T-helper 17 cell (primary cell): ENCODE data around the gene POU2F1. TPM values are rescaled to one million over a fixed set of nuclear protein-coding genes. Genes with fewer than 3 reads are reported as not detected.

ENCODE experiments used
- ATAC-seq: fragments of 150-1000 bp; cut with Tn5 transposase; 2 replicates; pipeline ENCODE4 v1.10.0; 2021; ENCODE audit warnings: mild to moderate bottlenecking, moderate library complexity
- DNase-seq, 3 donors: peaks; one replicate each; pipeline versions ENCODE4 v3.0.0 to v3.0.0-alpha.2; 2020 to 2021
- H3K9me3 ChIP-seq: one replicate; pipeline ENCODE4 v1.7.0; 2013; ENCODE audit warnings: low read length, mild to moderate bottlenecking; ENCODE audit not compliant: control insufficient read depth, poor library complexity, severe bottlenecking
- H3K27ac Mint-ChIP-seq: one replicate; pipeline ENCODE4 v1.8.0; 2022; ENCODE audit warnings: mild to moderate bottlenecking, moderate library complexity, mixed read lengths
- H3K27me3 Mint-ChIP-seq: one replicate; pipeline ENCODE4 v1.8.0; 2022; ENCODE audit warnings: mixed read lengths
- H3K36me3 Mint-ChIP-seq: one replicate; pipeline ENCODE4 v1.8.0; 2022; ENCODE audit warnings: low read depth, mixed read lengths
- H3K4me1 Mint-ChIP-seq: one replicate; pipeline ENCODE4 v1.8.0; 2022; ENCODE audit warnings: mild to moderate bottlenecking, mixed read lengths
- H3K4me3 Mint-ChIP-seq: one replicate; pipeline ENCODE4 v1.8.0; 2022; ENCODE audit warnings: mild to moderate bottlenecking, moderate library complexity, mixed read lengths
- total RNA-seq, 4 donors: library from RNA in 2 of 4; stranded (reverse) in 2 of 4; gene quantifications; one replicate each; pipeline ENCODE4 v1.2.3 and lab custom pipeline; 2022 to 2026

POU2F1 gene
- total RNA-seq, 2 donors from 2014 or later, result 28.7 to 31.2 TPM

DNA sequence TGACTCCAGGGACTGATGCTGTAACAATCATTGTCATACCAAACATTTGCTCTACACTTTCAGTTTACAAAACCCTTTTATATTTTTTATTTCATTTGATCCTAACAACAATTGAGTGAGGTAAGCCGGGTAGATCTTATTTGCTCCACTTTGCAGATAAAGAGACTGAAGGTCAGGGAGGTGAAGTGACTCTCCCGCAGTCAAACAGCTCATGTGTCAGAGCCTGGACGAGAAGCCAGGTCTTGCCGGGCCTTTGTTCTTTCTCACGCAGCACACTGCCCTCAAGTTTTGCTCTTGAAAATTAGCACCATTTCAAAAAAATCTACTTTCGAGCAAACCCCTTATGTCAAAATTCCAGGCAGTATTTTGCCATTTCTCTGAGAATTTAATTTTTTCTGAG is 232.4 kb downstream of the POU2F1 start:
- no peak for ATAC-seq
- peak overlapping the region; percentile 97 for H3K27ac Mint-ChIP-seq
- peaks cover 50% of the 10 kb centered on the region for H3K4me1 Mint-ChIP-seq

DNA sequence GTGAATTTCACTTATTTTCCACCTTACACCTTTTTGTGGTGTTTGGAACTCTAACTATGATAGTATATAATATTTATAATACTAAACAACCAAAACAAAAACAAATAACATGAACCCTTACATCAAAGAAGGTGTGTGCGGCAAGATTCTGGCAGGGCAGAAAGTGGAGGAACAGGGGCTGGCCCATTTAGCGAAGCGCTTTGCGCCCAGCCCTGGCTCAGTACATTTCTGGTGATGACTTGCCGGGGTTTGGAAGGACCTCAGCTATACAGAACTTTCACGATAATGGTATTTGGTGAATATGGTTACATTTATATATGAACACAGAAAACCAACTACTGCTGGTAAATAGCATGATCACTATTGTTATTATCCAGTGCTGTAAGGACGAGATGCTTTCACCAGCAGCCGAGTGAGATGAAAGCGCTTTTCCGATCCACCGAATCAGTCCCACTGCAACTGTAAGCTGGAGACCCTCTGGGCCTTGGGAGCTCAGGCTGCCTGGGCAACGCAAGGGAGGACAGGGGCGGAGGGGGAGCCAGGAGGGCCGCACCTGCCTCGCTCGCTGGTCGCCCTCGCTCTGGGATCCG is 233.7 kb downstream of the POU2F1 start:
- H3K36me3 Mint-ChIP-seq, result peaks cover 2% of the 10 kb centered on the region
- H3K4me3 Mint-ChIP-seq, result peak overlapping the region; percentile 91
- peak; percentile 6 for ATAC-seq
- no peak for DNase-seq
- no peaks in the 10 kb centered on the region for H3K27me3 Mint-ChIP-seq
- no peaks in the 10 kb centered on the region for H3K9me3 ChIP-seq
- peak overlapping the region; percentile 97 for H3K27ac Mint-ChIP-seq
- H3K4me1 Mint-ChIP-seq, result peaks cover 46% of the 10 kb centered on the region

More for the DNA sequence above, 232.4 kb downstream of the POU2F1 start:
- DNase-seq, result no peak
- Mint-ChIP-seq H3K4me3 (peak overlapping the region; percentile 28), H3K27me3 (no peaks in the 10 kb centered on the region), H3K36me3 (peaks cover 2% of the 10 kb centered on the region)
- no peaks in the 10 kb centered on the region for H3K9me3 ChIP-seq

DNA sequence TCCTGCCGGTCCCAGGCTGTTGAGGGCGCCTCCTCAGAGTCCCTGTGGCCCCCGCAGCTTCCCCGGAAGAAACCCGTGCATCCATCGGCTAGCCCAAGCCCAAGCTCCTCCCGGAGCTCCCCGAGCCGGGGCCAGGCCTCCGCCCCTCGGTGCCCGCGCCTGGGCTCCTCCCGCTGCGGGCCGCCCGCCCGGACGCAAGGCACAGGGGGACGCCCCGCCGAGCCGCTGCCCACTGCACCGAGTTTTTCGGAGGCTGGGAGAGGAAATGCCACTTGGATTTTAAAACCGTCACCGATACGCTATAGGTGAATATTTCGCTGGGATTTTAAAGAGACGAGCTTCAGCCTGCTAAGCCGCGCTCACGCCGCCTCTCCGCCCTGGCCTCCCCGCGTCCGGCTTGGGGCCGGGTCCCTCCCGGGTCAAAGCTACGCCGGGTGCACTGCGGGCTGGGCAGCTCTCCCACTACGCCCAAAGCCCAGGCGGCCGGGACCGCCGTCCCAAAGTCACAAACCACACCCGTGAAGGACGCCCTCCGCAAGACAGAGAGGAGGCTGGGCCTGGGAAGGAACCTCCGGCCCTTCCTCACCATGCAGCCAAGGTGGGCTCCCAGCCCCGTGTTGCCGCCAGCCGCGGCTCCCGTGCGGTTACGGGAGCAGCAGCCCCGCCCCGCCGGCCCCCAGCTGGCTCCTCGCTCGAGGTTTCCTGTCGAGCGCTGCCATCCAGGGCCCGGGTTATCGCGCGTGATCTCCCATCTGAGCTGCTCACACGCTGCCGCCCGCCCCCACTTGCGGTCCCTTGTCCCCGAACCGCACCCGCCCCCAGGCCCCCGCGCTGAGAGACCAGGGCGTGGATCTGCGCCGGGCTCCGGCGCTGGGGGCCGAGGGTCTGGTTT is 234.5 kb downstream of the POU2F1 start:
- H3K9me3 ChIP-seq, result no peaks in the 10 kb centered on the region
- ATAC-seq (peak; percentile 77), DNase-seq (peak; percentile 72 to 83 (median 80))
- peaks cover 48% of the 10 kb centered on the region for H3K4me1 Mint-ChIP-seq
- no peaks in the 10 kb centered on the region for H3K27me3 Mint-ChIP-seq
- H3K36me3 Mint-ChIP-seq, result peaks cover 2% of the 10 kb centered on the region
- H3K4me3 Mint-ChIP-seq, result peak overlapping the region; percentile 91
- H3K27ac Mint-ChIP-seq, result peak overlapping the region; percentile 97

DNA sequence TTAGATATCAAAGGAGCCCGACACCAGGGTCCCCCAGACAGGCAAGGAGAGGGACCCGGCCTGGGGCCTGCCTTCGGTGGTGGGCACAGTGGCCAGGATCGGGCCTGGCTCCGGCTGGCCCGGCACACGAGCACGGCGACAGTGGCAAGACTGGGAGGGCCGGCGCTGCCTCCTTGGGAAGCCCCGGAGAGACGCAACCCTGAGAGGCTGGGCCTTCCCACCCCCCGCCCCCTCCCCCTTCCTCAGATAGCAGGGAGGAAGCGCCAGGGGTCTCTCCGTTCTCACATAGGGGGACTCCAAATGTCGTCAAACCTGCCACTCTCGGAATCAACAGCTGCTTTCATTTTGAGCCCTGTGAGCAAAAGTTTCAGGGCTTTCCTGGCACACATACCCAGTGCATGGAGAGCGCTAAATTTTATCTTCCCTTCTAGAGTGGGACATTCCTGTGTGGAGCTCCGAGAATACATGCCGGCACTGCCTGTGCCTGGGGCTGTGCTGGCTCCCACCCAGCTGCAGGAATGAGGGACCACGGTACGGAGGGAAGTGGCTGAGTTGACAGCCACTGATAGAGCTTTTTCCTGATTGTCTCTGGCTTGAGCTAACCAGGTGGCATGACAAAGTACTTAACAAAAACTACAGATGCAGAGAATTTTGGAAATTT is 235.2 kb downstream of the POU2F1 start:
- H3K4me3 Mint-ChIP-seq, result peak overlapping the region; percentile 91
- DNase-seq (peak in 2 of 3 donors; percentile 51 to 63), ATAC-seq (peak; percentile 54)
- peaks cover under 1% of the 10 kb centered on the region for H3K36me3 Mint-ChIP-seq
- peak overlapping the region; percentile 97 for H3K27ac Mint-ChIP-seq
- H3K9me3 ChIP-seq, result no peaks in the 10 kb centered on the region
- peaks cover 42% of the 10 kb centered on the region for H3K4me1 Mint-ChIP-seq
- no peaks in the 10 kb centered on the region for H3K27me3 Mint-ChIP-seq

DNA sequence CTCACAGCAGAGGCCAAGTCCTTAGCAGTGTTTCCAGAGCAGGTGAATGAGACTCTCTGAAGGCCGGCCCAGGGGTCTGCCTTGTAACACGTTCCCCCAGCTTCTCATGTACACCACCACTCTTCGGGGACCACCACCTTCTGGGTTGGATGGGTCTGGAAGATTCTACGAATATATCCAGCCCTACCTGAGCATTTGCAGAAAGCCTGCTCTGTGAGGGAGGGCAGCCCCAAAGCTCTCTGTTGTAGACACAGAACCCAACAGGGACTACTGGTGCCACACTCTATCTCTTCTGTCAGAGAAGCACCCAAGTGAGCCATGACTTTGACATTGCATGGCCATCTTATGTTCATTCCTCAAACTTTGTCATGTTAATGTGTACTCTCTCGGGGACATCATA is 235.8 kb downstream of the POU2F1 start:
- no peaks in the 10 kb centered on the region for H3K27me3 Mint-ChIP-seq
- no peaks in the 10 kb centered on the region for H3K9me3 ChIP-seq
- H3K27ac Mint-ChIP-seq, result peak overlapping the region; percentile 97
- H3K4me1 Mint-ChIP-seq, result peaks cover 40% of the 10 kb centered on the region
- no peaks in the 10 kb centered on the region for H3K36me3 Mint-ChIP-seq
- ATAC-seq (no peak), DNase-seq (no peak)
- peak overlapping the region; percentile 91 for H3K4me3 Mint-ChIP-seq

DNA sequence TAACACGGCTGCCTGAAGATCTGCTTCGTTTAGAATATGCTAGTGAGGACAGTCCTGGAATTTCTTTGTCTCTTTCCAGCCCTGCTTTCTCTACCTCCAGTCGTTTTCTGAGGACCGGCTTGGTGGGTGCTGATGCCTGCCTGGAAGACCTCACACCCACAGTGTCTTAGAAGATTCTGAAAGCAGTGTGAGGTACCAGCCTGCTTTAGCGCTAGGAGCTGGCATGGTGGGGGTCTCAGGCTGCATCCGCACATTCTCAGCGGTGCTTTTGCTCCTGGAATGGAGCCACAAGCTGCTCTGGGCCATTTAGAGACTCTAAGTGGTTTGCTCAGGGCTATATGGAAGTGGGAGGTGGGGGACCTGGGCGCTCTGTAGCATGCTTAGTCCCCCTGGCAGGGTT is 236.2 kb downstream of the POU2F1 start:
- Mint-ChIP-seq H3K27ac (peak overlapping the region; percentile 97), H3K36me3 (no peaks in the 10 kb centered on the region), H3K4me1 (peaks cover 40% of the 10 kb centered on the region), H3K27me3 (no peaks in the 10 kb centered on the region), H3K4me3 (peak overlapping the region; percentile 91)
- no peaks in the 10 kb centered on the region for H3K9me3 ChIP-seq
- ATAC-seq (no peak), DNase-seq (no peak)

DNA sequence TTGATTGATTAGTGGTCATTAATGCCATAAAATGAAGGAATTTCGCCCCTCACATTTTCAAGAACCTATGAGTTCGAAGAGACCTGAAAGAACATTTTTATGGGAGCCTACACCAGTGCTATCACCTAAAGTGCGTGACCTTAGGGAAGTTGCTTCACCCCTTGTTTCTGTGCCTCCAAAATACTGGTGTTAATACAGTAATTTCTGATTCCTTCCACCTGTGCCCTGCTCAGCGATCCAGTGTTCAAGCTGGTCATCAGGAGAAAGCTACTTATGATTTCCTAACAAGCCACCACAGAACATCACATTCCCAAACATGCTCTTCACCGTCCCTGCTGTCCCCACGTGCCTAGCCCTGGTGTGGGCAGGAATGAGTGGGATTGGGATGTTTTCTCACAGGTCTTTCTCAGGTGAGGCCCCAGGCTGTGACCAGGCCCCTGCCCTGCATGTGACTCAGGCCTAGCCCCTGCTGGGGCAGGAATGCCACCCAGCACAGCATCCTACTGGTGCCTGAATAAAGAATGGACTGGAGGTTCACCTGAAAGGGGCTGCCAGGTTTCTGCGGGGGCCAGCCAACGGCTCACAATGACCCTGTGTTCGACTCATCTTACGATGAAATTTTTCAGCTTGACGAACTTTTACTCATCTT is 237.4 kb downstream of the POU2F1 start:
- no peaks in the 10 kb centered on the region for H3K9me3 ChIP-seq
- ATAC-seq (no peak), DNase-seq (no peak)
- H3K36me3 Mint-ChIP-seq, result no peaks in the 10 kb centered on the region
- peaks cover 37% of the 10 kb centered on the region for H3K4me1 Mint-ChIP-seq
- H3K27ac Mint-ChIP-seq, result peak overlapping the region; percentile 97
- no peaks in the 10 kb centered on the region for H3K27me3 Mint-ChIP-seq
- peak overlapping the region; percentile 46 for H3K4me3 Mint-ChIP-seq

DNA sequence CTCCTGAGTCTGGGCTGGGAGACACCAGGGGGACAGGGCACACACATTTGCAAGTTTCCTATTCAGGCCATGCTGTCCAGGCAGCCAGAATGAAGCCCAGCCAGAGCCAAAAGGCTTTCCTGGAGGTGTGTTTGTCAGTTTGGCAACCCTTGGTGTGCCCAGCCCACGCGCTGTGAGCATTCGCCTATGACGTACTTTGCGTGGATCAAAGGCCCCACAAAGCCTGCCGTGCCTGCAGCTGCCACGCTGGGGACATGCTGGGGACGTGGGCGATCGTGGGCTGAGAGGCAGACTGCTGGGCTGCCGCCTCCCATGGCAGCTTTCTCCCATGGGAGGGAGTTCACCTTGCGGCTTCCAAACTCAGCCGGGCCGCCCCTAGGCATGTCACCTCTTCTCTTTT is 240.2 kb downstream of the POU2F1 start:
- no peaks in the 10 kb centered on the region for H3K9me3 ChIP-seq
- Mint-ChIP-seq H3K27ac (peak overlapping the region; percentile 97), H3K36me3 (no peaks in the 10 kb centered on the region), H3K27me3 (no peaks in the 10 kb centered on the region), H3K4me1 (peaks cover 48% of the 10 kb centered on the region), H3K4me3 (no peak overlapping the region)
- peak; percentile 67 for ATAC-seq
- peak in 1 of 3 donors; percentile 37 for DNase-seq

DNA sequence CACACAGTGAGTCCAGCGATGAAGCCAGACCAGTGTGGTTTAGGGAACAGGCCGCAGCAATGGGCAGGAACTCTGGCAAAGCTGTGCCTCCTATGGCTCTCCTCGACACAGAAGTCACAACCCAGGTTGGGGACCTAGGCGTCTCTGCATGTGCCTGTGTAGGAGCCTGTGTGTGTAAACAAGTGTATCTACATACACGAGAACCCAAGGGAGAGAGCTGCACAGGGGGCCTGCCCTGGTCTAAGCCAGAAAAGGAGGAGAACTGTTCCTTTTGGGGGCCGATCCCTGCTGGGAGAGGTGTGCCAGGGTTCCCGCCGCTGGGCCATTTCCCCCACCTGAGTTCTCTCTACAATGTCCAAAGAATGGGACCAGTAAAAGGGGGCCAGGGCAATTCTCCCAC is 241.7 kb downstream of the POU2F1 start:
- Mint-ChIP-seq H3K27me3 (no peaks in the 10 kb centered on the region), H3K4me1 (peaks cover 38% of the 10 kb centered on the region), H3K27ac (peak overlapping the region; percentile 97), H3K36me3 (no peaks in the 10 kb centered on the region), H3K4me3 (peak overlapping the region; percentile 55)
- no peaks in the 10 kb centered on the region for H3K9me3 ChIP-seq
- DNase-seq (no peak), ATAC-seq (no peak)

DNA sequence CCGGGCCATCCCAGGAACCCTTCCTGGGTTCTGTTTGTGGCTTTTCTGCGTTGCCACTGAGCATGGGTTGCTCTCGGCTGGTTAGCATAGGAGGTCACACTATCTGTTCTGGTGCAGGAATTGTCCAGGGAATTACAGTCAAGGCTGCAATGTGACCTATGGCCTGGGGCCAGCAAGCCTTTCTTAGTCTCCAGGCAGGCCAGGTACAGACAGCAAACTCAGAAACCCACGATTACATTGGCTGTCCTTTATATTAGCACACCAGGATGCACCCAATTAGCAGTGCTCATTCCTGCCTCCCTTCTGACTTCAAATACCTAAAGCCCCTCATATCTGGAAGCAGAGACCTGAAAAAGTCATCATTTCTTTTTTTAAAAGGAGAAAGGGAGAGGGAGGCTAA is 242.4 kb downstream of the POU2F1 start:
- peak overlapping the region; percentile 55 for H3K4me3 Mint-ChIP-seq
- ATAC-seq, result no peak
- peak overlapping the region; percentile 97 for H3K27ac Mint-ChIP-seq
- DNase-seq, result no peak
- no peaks in the 10 kb centered on the region for H3K27me3 Mint-ChIP-seq
- H3K4me1 Mint-ChIP-seq, result peaks cover 39% of the 10 kb centered on the region
- no peaks in the 10 kb centered on the region for H3K9me3 ChIP-seq
- H3K36me3 Mint-ChIP-seq, result no peaks in the 10 kb centered on the region

DNA sequence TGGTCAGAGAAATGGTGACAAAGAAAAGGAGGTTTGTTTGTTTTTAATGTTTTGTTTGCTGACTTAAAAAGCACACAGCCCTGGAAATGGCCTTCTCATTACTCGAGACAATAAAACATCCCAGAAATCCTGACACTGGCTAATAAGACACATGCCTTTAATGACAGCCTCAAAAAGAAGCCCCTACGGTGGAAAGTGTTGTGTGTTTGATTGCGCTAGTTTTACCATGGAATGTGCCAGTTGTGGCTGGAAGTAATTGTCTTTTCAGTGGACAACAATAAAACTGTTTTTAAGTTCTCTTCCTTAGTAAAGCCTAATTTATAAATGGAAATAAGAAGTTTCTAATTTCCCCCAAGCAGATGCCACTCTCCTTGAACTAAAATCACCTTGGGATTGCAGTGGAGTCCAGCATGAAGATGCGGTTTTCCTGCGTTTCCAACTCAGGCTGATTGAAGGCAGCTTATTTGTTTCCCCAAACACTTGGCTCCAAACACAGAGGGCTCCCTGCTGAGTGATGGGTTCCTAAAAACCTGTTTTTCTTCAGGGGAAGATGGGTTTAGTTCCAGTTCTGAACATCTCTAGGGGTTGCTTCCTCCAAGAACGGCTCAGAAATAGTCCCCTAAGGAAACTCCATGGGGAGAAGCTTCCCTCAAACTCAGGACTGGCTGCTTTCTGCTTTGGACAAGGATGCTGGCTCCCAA is 243.3 kb downstream of the POU2F1 start:
- no peak for ATAC-seq
- peak overlapping the region; percentile 97 for H3K27ac Mint-ChIP-seq
- no peaks in the 10 kb centered on the region for H3K36me3 Mint-ChIP-seq
- H3K27me3 Mint-ChIP-seq, result no peaks in the 10 kb centered on the region
- DNase-seq, result no peak
- H3K9me3 ChIP-seq, result no peaks in the 10 kb centered on the region
- no peak overlapping the region for H3K4me3 Mint-ChIP-seq
- H3K4me1 Mint-ChIP-seq, result peaks cover 42% of the 10 kb centered on the region

DNA sequence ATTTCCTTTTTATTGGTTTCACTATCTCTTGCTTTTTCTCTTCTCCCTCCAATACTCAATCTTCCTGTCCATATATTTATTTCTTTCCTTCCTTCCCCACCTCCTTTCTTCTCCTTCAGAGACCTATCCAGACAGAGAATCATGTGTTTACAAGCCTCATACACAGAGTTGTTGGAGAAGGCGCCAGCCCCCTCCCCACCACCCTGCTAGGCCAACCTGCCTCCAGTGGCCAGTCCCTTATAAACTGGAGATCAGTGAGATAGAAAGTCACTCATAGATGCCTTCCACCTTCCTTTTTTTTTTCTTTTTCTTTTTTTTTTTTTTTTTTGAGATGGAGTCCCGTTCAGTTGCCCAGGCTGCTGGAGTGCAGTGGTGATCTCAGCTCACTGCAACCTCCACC is 244.3 kb downstream of the POU2F1 start:
- no peak for DNase-seq
- peak overlapping the region; percentile 71 for H3K4me3 Mint-ChIP-seq
- H3K36me3 Mint-ChIP-seq, result no peaks in the 10 kb centered on the region

More for the DNA sequence above, 244.3 kb downstream of the POU2F1 start:
- Mint-ChIP-seq H3K27ac (peak overlapping the region; percentile 97), H3K4me1 (peaks cover 44% of the 10 kb centered on the region), H3K27me3 (no peaks in the 10 kb centered on the region)
- no peak for ATAC-seq
- no peaks in the 10 kb centered on the region for H3K9me3 ChIP-seq
